HG02840 (cell line): Measurements from ENCODE around the gene MAFB.
"Not testable (repeated sequence)": the region's sequence is repeated elsewhere in the genome, so short reads cannot be mapped to it uniquely, and the experiment has no call there.

Experiments used
- ATAC-seq: cut with Tn5 transposase; IDR thresholded peaks from one replicate; pipeline ENCODE4 v1.9.1; 2021; ENCODE audit warnings: mild to moderate bottlenecking, moderate library complexity, moderate number of reproducible peaks; ENCODE audit not compliant: unreplicated experiment, low FRiP score

MAFB gene

GRCh38 chr20:40689100-40689942 lies at the start of gene MAFB:
Gene MAFB (minus strand): TSS chr20:40689236. CDS start chr20:40688850, 386 bp downstream.
- no peak for ATAC-seq

GRCh38 chr20:40736468-40736867 lies 47.4 kb upstream of the MAFB start:
- not testable (repeated sequence) for ATAC-seq

- no peak for ATAC-seq
Measured at GRCh38 chr20:40728996-40729395, 40.0 kb upstream of the MAFB start.

- ATAC-seq, result no peak
Measured at GRCh38 chr20:40728470-40728869, 39.4 kb upstream of the MAFB start.

- ATAC-seq, result no peak
Measured at GRCh38 chr20:40727960-40728359, 38.9 kb upstream of the MAFB start.

- ATAC-seq, result no peak
Measured at GRCh38 chr20:40726776-40727175, 37.7 kb upstream of the MAFB start.

- ATAC-seq, result no peak
Measured at GRCh38 chr20:40724566-40724965, 35.5 kb upstream of the MAFB start.

GRCh38 chr20:40720826-40721225 lies 31.8 kb upstream of the MAFB start:
- ATAC-seq, result no peak

GRCh38 chr20:40720099-40720498 lies 31.1 kb upstream of the MAFB start:
- ATAC-seq, result no peak

- ATAC-seq, result no peak
Measured at GRCh38 chr20:40718982-40719729, 30.1 kb upstream of the MAFB start.

GRCh38 chr20:40718214-40718977 lies 29.4 kb upstream of the MAFB start:
- ATAC-seq, result no peak

GRCh38 chr20:40717343-40717865 lies 28.4 kb upstream of the MAFB start:
- ATAC-seq, result no peak

- ATAC-seq, result no peak
Measured at GRCh38 chr20:40715491-40715890, 26.5 kb upstream of the MAFB start.

GRCh38 chr20:40714916-40715315 lies 25.9 kb upstream of the MAFB start:
- ATAC-seq, result no peak

- no peak for ATAC-seq
Measured at GRCh38 chr20:40714109-40714508, 25.1 kb upstream of the MAFB start.

GRCh38 chr20:40713508-40713907 lies 24.5 kb upstream of the MAFB start:
- no peak for ATAC-seq

- ATAC-seq, result no peak
Measured at GRCh38 chr20:40711079-40711478, 22.0 kb upstream of the MAFB start.

- ATAC-seq, result no peak
Measured at GRCh38 chr20:40710603-40711002, 21.6 kb upstream of the MAFB start.

GRCh38 chr20:40706977-40707582 lies 18.0 kb upstream of the MAFB start:
- no peak for ATAC-seq

- ATAC-seq, result no peak
Measured at GRCh38 chr20:40705413-40705812, 16.4 kb upstream of the MAFB start.
